ENCODE measurements around the gene C22orf39.

C22orf39 gene

DNA sequence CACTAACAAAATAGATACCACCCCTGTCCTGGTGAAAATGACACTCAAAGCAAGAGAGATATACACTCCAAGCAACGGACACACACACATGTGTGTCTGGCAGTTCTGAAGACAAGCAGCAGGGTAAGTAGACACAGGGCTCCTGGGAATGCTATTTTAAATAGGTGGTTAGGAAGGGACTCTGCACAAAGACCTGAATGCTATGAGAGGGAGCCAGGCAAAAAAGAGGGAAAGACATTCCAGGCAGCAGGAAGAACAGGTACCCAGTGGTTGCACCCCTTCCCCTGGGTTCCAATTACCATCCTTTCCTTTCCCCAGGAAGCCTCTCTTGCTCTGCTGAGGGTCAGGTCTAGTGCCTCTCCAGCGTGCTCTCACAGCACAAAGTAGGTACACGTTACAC is 28.5 kb upstream of the C22orf39 start:
- H3K9ac ChIP-seq (ENCODE audit: low read depth in 1 of 2, low read length in 2 of 2): no peak overlapping the region
- H3K9me3 ChIP-seq (ENCODE audit: control insufficient read depth in 1 of 2, low read length in 2 of 2): no peaks in the 10 kb centered on the region
- peaks cover 9 to 17% of the 10 kb centered on the region in 2 donors for H3K4me1 ChIP-seq (ENCODE audit: control insufficient read depth in 1 of 2, insufficient read depth in 2 of 2, low read length in 2 of 2)
- no peak overlapping the region for H3K4me3 ChIP-seq (ENCODE audit: low read depth in 1 of 2, low read length in 2 of 2)
- H3K27ac ChIP-seq (ENCODE audit: low read depth, low read length): no peak overlapping the region
- no peaks in the 10 kb centered on the region for H3K27me3 ChIP-seq (ENCODE audit: control insufficient read depth in 1 of 2, insufficient read depth in 2 of 2, low read length in 2 of 2)
- H3K36me3 ChIP-seq (ENCODE audit: control insufficient read depth in 1 of 2, insufficient read depth in 2 of 2, low read length in 2 of 2): peaks cover 29 to 46% of the 10 kb centered on the region in 2 donors

DNA sequence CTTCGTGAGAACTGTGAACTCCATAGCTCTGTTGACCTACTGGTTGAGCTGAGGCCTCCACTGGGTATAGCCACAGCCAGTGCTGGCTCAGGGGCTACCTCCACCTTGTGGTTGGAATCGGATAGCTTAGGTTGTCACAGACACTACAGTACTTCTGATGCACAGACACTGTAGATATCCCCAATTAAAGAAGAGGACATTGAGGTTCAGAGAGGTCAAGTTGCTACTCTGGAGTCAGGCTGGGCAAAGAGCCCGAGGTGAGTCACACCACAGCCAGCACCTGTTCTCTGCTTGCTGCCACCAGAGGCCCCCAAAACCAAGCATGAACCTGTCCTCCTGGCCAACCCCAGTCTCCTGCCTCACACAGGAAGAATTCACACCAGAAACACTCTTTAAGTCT is 26.1 kb upstream of the C22orf39 start:
- peaks cover 48 to 70% of the 10 kb centered on the region in 2 donors for H3K36me3 ChIP-seq (ENCODE audit: control insufficient read depth in 1 of 2, insufficient read depth in 2 of 2, low read length in 2 of 2)
- H3K4me1 ChIP-seq (ENCODE audit: control insufficient read depth in 1 of 2, insufficient read depth in 2 of 2, low read length in 2 of 2): peaks cover 9 to 11% of the 10 kb centered on the region in 2 donors
- no peak overlapping the region for H3K9ac ChIP-seq (ENCODE audit: low read depth in 1 of 2, low read length in 2 of 2)
- H3K27me3 ChIP-seq (ENCODE audit: control insufficient read depth in 1 of 2, insufficient read depth in 2 of 2, low read length in 2 of 2): no peaks in the 10 kb centered on the region
- no peak overlapping the region for H3K27ac ChIP-seq (ENCODE audit: low read depth, low read length)
- H3K9me3 ChIP-seq (ENCODE audit: control insufficient read depth in 1 of 2, low read length in 2 of 2): no peaks in the 10 kb centered on the region
- no peak overlapping the region for H3K4me3 ChIP-seq (ENCODE audit: low read depth in 1 of 2, low read length in 2 of 2)

DNA sequence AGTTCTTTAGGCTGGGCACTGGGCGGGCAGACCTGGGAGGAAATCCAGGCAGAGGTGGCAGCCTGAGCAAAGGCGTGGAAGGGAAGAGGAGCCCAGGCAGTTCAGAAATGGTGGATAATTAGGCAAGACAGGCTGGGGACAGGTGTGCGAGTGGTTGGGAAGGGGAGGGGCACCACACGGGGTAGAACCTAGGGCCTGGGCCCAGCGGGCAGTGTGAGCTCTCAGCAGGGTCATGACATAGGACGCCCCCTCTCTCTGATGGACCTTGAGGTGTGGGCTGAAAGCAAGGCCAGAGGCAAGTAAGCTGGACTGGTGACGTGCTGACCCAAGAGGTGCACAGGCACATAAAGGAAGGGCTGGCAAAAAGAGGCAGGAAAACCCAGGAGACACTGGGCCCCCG is 24.7 kb upstream of the C22orf39 start:
- Histone ChIP-seq H3K27me3 (ENCODE audit: control insufficient read depth in 1 of 2, insufficient read depth in 2 of 2, low read length in 2 of 2) (no peaks in the 10 kb centered on the region), H3K27ac (ENCODE audit: low read depth, low read length) (no peak overlapping the region), H3K4me1 (ENCODE audit: control insufficient read depth in 1 of 2, insufficient read depth in 2 of 2, low read length in 2 of 2) (peaks cover 2 to 3% of the 10 kb centered on the region in 2 donors), H3K4me3 (ENCODE audit: low read depth in 1 of 2, low read length in 2 of 2) (no peak overlapping the region), H3K36me3 (ENCODE audit: control insufficient read depth in 1 of 2, insufficient read depth in 2 of 2, low read length in 2 of 2) (peaks cover 58 to 84% of the 10 kb centered on the region in 2 donors), H3K9me3 (ENCODE audit: control insufficient read depth in 1 of 2, low read length in 2 of 2) (no peaks in the 10 kb centered on the region), H3K9ac (ENCODE audit: low read depth in 1 of 2, low read length in 2 of 2) (no peak overlapping the region)

DNA sequence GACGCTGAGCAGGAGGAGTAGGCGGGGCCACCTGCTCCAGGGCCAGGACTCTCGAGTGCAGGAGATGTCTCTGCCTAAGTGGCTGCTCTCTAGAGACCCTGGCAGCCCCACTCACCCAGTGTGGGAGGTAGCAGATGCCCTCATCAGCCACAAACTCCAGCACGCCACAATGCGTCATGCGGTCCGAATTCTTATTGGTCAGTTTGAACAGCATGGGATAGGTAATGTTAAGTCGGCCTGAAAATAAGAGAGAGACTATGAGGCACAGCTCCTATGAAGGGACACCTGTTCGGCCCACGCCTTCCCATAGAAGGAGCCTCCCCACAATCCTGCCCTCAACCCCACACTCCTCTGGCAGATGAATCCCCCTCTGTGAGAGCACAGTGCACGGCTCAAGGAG is 24.1 kb upstream of the C22orf39 start:
- Histone ChIP-seq H3K9ac (ENCODE audit: low read depth in 1 of 2, low read length in 2 of 2) (no peak overlapping the region), H3K36me3 (ENCODE audit: control insufficient read depth in 1 of 2, insufficient read depth in 2 of 2, low read length in 2 of 2) (peaks cover 63 to 90% of the 10 kb centered on the region in 2 donors), H3K27me3 (ENCODE audit: control insufficient read depth in 1 of 2, insufficient read depth in 2 of 2, low read length in 2 of 2) (no peaks in the 10 kb centered on the region), H3K9me3 (ENCODE audit: control insufficient read depth in 1 of 2, low read length in 2 of 2) (no peaks in the 10 kb centered on the region), H3K4me1 (ENCODE audit: control insufficient read depth in 1 of 2, insufficient read depth in 2 of 2, low read length in 2 of 2) (no peaks in the 10 kb centered on the region), H3K27ac (ENCODE audit: low read depth, low read length) (no peak overlapping the region), H3K4me3 (ENCODE audit: low read depth in 1 of 2, low read length in 2 of 2) (no peak overlapping the region)

DNA sequence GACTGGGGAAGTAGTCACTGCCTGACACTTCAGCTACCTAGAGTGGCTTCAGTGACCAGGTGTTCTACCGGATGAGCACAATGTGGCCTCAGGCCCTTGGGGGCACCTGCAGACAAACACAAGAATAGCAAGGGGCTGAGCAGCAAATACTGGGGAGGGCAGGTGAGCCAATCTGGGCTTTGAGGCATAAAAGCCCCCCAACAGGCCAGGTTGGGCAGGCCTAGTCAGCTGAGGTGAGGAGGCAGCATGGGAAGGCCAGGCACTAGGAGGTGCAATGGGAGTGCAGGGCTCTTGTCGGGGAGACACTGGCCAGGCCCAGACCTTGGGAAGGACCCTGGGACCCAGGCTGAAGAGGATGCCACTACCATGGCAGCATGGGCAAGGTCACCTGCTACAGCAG is 22.5 kb upstream of the C22orf39 start:
- H3K4me1 ChIP-seq (ENCODE audit: control insufficient read depth in 1 of 2, insufficient read depth in 2 of 2, low read length in 2 of 2): no peaks in the 10 kb centered on the region
- H3K4me3 ChIP-seq (ENCODE audit: low read depth in 1 of 2, low read length in 2 of 2): no peak overlapping the region
- H3K36me3 ChIP-seq (ENCODE audit: control insufficient read depth in 1 of 2, insufficient read depth in 2 of 2, low read length in 2 of 2): peaks cover 64 to 95% of the 10 kb centered on the region in 2 donors
- H3K9ac ChIP-seq (ENCODE audit: low read depth in 1 of 2, low read length in 2 of 2): no peak overlapping the region
- H3K27ac ChIP-seq (ENCODE audit: low read depth, low read length): no peak overlapping the region
- H3K27me3 ChIP-seq (ENCODE audit: control insufficient read depth in 1 of 2, insufficient read depth in 2 of 2, low read length in 2 of 2): no peaks in the 10 kb centered on the region
- no peaks in the 10 kb centered on the region for H3K9me3 ChIP-seq (ENCODE audit: control insufficient read depth in 1 of 2, low read length in 2 of 2)

DNA sequence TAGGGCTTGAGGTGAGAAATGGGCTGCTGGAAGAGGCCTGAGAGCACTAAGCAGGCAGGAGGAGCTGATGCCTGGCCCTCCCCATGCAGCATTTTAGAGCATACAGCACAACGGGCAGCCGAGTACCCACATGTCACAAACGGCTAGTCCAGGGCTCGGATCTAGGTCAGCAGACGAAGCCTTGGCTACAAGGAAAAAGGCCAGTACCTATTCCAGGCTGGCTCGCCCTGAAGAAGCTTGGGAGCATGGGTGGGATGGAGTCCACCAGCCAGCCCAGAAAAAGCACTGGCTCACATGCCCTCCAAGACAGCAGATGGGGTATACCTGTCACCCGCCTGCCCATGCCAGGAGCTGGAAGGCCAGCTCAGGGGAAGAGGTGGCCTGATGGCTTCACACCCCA is 21.9 kb upstream of the C22orf39 start:
- Histone ChIP-seq H3K4me3 (ENCODE audit: low read depth in 1 of 2, low read length in 2 of 2) (no peak overlapping the region), H3K36me3 (ENCODE audit: control insufficient read depth in 1 of 2, insufficient read depth in 2 of 2, low read length in 2 of 2) (peaks cover 70 to 96% of the 10 kb centered on the region in 2 donors), H3K9me3 (ENCODE audit: control insufficient read depth in 1 of 2, low read length in 2 of 2) (no peaks in the 10 kb centered on the region), H3K9ac (ENCODE audit: low read depth in 1 of 2, low read length in 2 of 2) (no peak overlapping the region), H3K27ac (ENCODE audit: low read depth, low read length) (no peak overlapping the region), H3K27me3 (ENCODE audit: control insufficient read depth in 1 of 2, insufficient read depth in 2 of 2, low read length in 2 of 2) (no peaks in the 10 kb centered on the region), H3K4me1 (ENCODE audit: control insufficient read depth in 1 of 2, insufficient read depth in 2 of 2, low read length in 2 of 2) (no peaks in the 10 kb centered on the region)

DNA sequence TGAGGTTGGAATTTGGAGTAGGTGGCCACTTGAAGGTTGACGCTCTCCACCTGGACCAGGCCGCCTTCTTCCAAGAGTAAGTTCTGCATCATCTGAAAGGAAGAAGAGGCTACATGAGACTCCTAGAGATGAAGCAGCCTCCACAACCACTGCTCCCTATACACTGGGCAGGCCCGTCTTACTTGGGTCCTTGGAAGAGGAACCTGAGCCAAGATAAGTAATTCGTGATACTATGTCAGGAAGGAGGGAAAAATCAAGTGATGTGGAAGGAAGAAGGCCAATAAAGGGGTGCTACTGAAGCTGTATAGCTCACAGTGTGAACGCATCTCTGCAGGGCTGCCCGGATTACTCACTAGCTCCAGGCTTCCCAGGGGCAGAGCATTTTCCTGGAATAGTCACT is 20.4 kb upstream of the C22orf39 start:
- no peak overlapping the region for H3K9ac ChIP-seq (ENCODE audit: low read depth in 1 of 2, low read length in 2 of 2)
- no peaks in the 10 kb centered on the region for H3K27me3 ChIP-seq (ENCODE audit: control insufficient read depth in 1 of 2, insufficient read depth in 2 of 2, low read length in 2 of 2)
- peaks cover 60 to 94% of the 10 kb centered on the region in 2 donors for H3K36me3 ChIP-seq (ENCODE audit: control insufficient read depth in 1 of 2, insufficient read depth in 2 of 2, low read length in 2 of 2)
- no peak overlapping the region for H3K27ac ChIP-seq (ENCODE audit: low read depth, low read length)
- no peak overlapping the region for H3K4me3 ChIP-seq (ENCODE audit: low read depth in 1 of 2, low read length in 2 of 2)
- no peaks in the 10 kb centered on the region for H3K9me3 ChIP-seq (ENCODE audit: control insufficient read depth in 1 of 2, low read length in 2 of 2)
- H3K4me1 ChIP-seq (ENCODE audit: control insufficient read depth in 1 of 2, insufficient read depth in 2 of 2, low read length in 2 of 2): no peaks in the 10 kb centered on the region

DNA sequence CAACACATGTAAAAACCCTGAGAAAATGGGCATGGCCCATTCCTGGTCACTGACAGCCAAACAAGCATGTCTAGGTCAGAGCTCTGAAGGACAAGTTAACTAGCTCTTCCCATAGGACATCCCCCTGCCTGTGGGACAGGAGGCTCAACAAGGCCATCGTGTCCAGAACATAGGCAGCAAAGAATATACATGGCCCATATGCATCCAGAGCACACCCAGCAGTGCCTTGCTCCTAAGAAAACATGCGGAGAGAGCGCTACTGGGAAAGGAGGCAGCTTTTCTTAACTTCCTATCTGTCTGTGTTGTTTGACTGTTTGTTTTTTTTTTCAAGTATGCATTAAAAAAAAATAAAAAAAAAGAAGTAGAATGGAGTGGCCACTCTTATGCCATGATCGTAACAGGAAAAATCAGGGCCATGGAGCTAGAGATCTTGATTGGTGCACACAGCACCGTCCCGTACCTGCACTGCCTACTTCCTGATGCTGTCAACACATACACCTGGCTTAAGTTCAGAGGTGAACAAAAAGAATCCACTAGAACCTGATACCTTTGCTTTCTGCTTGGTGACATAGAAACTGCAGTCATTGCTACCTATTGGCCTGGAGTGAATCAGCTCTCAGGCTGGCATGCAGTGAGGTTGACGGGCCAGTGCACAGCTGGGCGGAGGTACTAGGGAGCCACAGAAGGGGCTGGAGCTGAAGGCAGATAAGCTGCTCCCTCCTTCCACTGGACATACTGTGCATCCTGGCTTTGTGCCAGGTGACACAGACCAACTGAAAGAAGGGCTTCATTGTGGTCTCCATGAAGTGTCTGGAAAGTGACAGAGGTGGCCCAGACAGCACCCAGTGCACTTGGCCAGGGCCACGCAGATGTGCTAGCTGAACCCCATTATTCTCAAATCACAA is 19.6 kb upstream of the C22orf39 start:
- H3K27ac ChIP-seq (ENCODE audit: low read depth, low read length): no peak overlapping the region
- no peaks in the 10 kb centered on the region for H3K9me3 ChIP-seq (ENCODE audit: control insufficient read depth in 1 of 2, low read length in 2 of 2)
- no peaks in the 10 kb centered on the region for H3K27me3 ChIP-seq (ENCODE audit: control insufficient read depth in 1 of 2, insufficient read depth in 2 of 2, low read length in 2 of 2)
- no peaks in the 10 kb centered on the region for H3K4me1 ChIP-seq (ENCODE audit: control insufficient read depth in 1 of 2, insufficient read depth in 2 of 2, low read length in 2 of 2)
- H3K9ac ChIP-seq (ENCODE audit: low read depth in 1 of 2, low read length in 2 of 2): no peak overlapping the region
- H3K4me3 ChIP-seq (ENCODE audit: low read depth in 1 of 2, low read length in 2 of 2): no peak overlapping the region
- H3K36me3 ChIP-seq (ENCODE audit: control insufficient read depth in 1 of 2, insufficient read depth in 2 of 2, low read length in 2 of 2): peaks cover 53 to 91% of the 10 kb centered on the region in 2 donors

DNA sequence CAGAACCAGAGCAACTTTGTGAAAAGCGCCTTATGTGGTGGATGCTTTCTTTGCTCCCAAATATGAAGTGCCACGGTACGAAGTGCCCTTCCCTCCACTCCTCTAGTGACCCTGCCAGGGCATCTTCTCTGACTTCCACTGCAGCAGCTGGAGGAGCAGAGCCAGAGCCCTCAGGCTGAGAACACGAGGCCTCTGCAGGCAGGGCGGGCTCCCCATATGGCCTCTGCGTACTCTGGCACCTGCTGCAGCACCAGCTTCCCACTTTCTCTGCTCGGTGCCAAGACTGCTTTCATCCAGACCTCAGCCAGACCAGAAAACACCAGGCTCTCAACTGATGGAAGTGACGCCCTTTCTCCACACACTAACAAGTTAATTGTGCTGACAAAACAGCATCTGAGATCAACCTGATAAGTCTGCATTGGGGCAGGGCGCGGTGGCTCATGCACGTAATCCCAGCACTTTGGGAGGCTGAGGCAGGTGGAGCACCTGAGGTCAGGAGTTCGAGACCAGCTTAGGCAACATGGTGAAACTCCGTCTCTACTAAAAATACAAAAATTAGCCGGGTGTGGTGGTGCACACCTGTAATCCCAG is 18.7 kb upstream of the C22orf39 start:
- Histone ChIP-seq H3K9me3 (ENCODE audit: control insufficient read depth in 1 of 2, low read length in 2 of 2) (no peaks in the 10 kb centered on the region), H3K27me3 (ENCODE audit: control insufficient read depth in 1 of 2, insufficient read depth in 2 of 2, low read length in 2 of 2) (no peaks in the 10 kb centered on the region), H3K9ac (ENCODE audit: low read depth in 1 of 2, low read length in 2 of 2) (no peak overlapping the region)

DNA sequence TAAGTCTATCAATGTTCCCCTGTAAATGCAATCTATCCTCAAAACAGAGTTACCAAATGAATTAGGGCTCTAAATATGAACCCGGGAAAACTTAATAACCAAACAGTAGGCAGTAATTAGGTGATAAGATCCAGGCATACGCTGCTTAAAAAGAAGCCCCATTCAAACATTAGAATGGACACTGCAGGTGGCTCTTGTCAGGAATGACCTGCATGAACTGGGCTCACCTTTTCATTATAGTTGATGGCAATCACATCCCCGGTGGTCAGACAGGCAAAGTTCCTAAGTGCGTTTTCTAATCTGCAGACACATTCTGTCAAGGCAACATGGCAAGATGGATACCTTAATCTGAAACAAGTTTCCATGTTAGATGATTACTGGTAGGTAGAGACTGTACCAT is 17.5 kb upstream of the C22orf39 start:
- no peak overlapping the region for H3K9ac ChIP-seq (ENCODE audit: low read depth in 1 of 2, low read length in 2 of 2)
- H3K27me3 ChIP-seq (ENCODE audit: control insufficient read depth in 1 of 2, insufficient read depth in 2 of 2, low read length in 2 of 2): no peaks in the 10 kb centered on the region
- no peaks in the 10 kb centered on the region for H3K4me1 ChIP-seq (ENCODE audit: control insufficient read depth in 1 of 2, insufficient read depth in 2 of 2, low read length in 2 of 2)
- H3K27ac ChIP-seq (ENCODE audit: low read depth, low read length): no peak overlapping the region
- peaks cover 36 to 85% of the 10 kb centered on the region in 2 donors for H3K36me3 ChIP-seq (ENCODE audit: control insufficient read depth in 1 of 2, insufficient read depth in 2 of 2, low read length in 2 of 2)
- H3K9me3 ChIP-seq (ENCODE audit: control insufficient read depth in 1 of 2, low read length in 2 of 2): no peaks in the 10 kb centered on the region
- H3K4me3 ChIP-seq (ENCODE audit: low read depth in 1 of 2, low read length in 2 of 2): no peak overlapping the region

More for the DNA sequence above, 18.7 kb upstream of the C22orf39 start:
- Histone ChIP-seq H3K4me3 (ENCODE audit: low read depth in 1 of 2, low read length in 2 of 2) (no peak overlapping the region), H3K36me3 (ENCODE audit: control insufficient read depth in 1 of 2, insufficient read depth in 2 of 2, low read length in 2 of 2) (peaks cover 44 to 85% of the 10 kb centered on the region in 2 donors), H3K4me1 (ENCODE audit: control insufficient read depth in 1 of 2, insufficient read depth in 2 of 2, low read length in 2 of 2) (no peaks in the 10 kb centered on the region), H3K27ac (ENCODE audit: low read depth, low read length) (no peak overlapping the region)

Measured in duodenal mucosa (tissue), 2 donors.